Neural progenitor cell (in vitro differentiated cells): ENCODE measurements around the gene MAN2A2. TPM values are rescaled to one million over a fixed set of nuclear protein-coding genes. Genes with fewer than 3 reads are reported as not detected.

Experiments
- DNase-seq: peaks from one replicate; pipeline ENCODE4 v3.0.0-alpha.2; 2016; ENCODE audit warnings: low spot score
- H2AFZ ChIP-seq: fragments of 200-600 bp; sonication (generic); replicated peaks from 2 replicates; pipeline ENCODE4 v1.6.1; 2016; ENCODE audit warnings: antibody characterized with exemption
- H3F3A ChIP-seq: fragments of 200-600 bp; sonication (generic); 2 replicates; pipeline ENCODE4 v1.6.1; 2016; ENCODE audit warnings: antibody characterized with exemption, low read depth
- H3K27ac ChIP-seq: fragments of 200-600 bp; sonication (generic); 2 replicates; pipeline ENCODE4 v1.5.1; 2016; ENCODE audit warnings: mild to moderate bottlenecking
- H3K27me3 ChIP-seq: fragments of 200-600 bp; sonication (generic); 2 replicates; pipeline ENCODE4 v1.6.1; 2016; ENCODE audit warnings: mild to moderate bottlenecking, moderate library complexity
- H3K36me3 ChIP-seq: fragments of 200-600 bp; sonication (generic); 2 replicates; pipeline ENCODE4 v1.5.1; 2016
- H3K4me1 ChIP-seq: fragments of 200-600 bp; sonication (generic); 2 replicates; pipeline ENCODE4 v1.6.1; 2016; ENCODE audit warnings: mixed run types
- H3K4me2 ChIP-seq: fragments of 200-600 bp; sonication (generic); 2 replicates; pipeline ENCODE4 v1.6.1; 2016
- H3K4me3 ChIP-seq: fragments of 200-600 bp; sonication (generic); 2 replicates; pipeline ENCODE4 v1.5.1; 2016
- H3K79me2 ChIP-seq: fragments of 200-600 bp; sonication (generic); 2 replicates; pipeline ENCODE4 v1.6.1; 2016; ENCODE audit warnings: low read depth
- H3K9ac ChIP-seq: fragments of 200-600 bp; sonication (generic); 2 replicates; pipeline ENCODE4 v1.6.1; 2016
- H3K9me3 ChIP-seq: fragments of 200-600 bp; sonication (generic); 2 replicates; pipeline ENCODE4 v1.5.1; 2016; ENCODE audit warnings: low read depth
- H4K20me1 ChIP-seq: fragments of 200-600 bp; sonication (generic); 2 replicates; pipeline ENCODE4 v1.6.1; 2016; ENCODE audit warnings: low read depth
- H3K27ac Mint-ChIP-seq: 3 replicates; pipeline ENCODE4 v1.8.0; 2021; ENCODE audit warnings: mixed read lengths
- H3K27me3 Mint-ChIP-seq: 2 replicates; pipeline ENCODE4 v1.8.0; 2022; ENCODE audit warnings: low read depth, mild to moderate bottlenecking, inconsistent platforms, moderate library complexity, mixed read lengths; ENCODE audit not compliant: insufficient read depth
- H3K36me3 Mint-ChIP-seq: 3 replicates; pipeline ENCODE4 v1.8.0; 2021; ENCODE audit warnings: mixed read lengths
- H3K4me1 Mint-ChIP-seq: 3 replicates; pipeline ENCODE4 v1.8.0; 2021; ENCODE audit warnings: mixed read lengths
- H3K4me3 Mint-ChIP-seq: 3 replicates; pipeline ENCODE4 v1.8.0; 2021; ENCODE audit warnings: mild to moderate bottlenecking, moderate library complexity, mixed read lengths
- H3K9me3 Mint-ChIP-seq: 3 replicates; pipeline ENCODE4 v1.8.0; 2020; ENCODE audit warnings: mixed read lengths
- CTCF ChIP-seq: fragments of 200-600 bp; sonication (generic); IDR thresholded peaks from 2 replicates; pipeline ENCODE4 v1.5.1; 2017; ENCODE audit warnings: antibody characterized with exemption, mild to moderate bottlenecking
- EZH2 ChIP-seq: fragments of 200-600 bp; sonication (generic); IDR thresholded peaks from 2 replicates; pipeline ENCODE4 v1.6.1; 2017; ENCODE audit warnings: antibody characterized with exemption, mild to moderate bottlenecking, moderate library complexity
- EZH2phosphoT487 ChIP-seq: fragments of 200-600 bp; sonication (generic); IDR thresholded peaks from 2 replicates; pipeline ENCODE4 v1.6.1; 2017; ENCODE audit warnings: antibody characterized with exemption
- total RNA-seq: library from RNA; depleted of rRNA; stranded (reverse); fragments of >200 nt; gene quantifications from 2 replicates; pipeline ENCODE4 v1.2.3, GENCODE V29; 2015; ENCODE audit warnings: low replicate concordance

MAN2A2 gene
- total RNA-seq, 1 donor from 2014 or later, result 7.0 TPM

- DNase-seq, result no peak
- Histone ChIP-seq H3K4me3 (no peak overlapping the region), H3K9me3 (no peaks in the 10 kb centered on the region), H2AFZ (no peak overlapping the region), H3K79me2 (no peaks in the 10 kb centered on the region), H3K36me3 (no peaks in the 10 kb centered on the region), H3K4me1 (no peaks in the 10 kb centered on the region), H3K9ac (no peak overlapping the region), H3F3A (no peaks in the 10 kb centered on the region), H3K27me3 (no peaks in the 10 kb centered on the region), H3K4me2 (no peak overlapping the region), H4K20me1 (no peaks in the 10 kb centered on the region), H3K27ac (no peak overlapping the region)
- no peaks in the 10 kb centered on the region for H3K4me1 Mint-ChIP-seq
- no peak for TF ChIP-seq CTCF
- no peak for TF ChIP-seq EZH2phosphoT487
- TF ChIP-seq EZH2, result no peak
- no peak overlapping the region for H3K4me3 Mint-ChIP-seq
- H3K9me3 Mint-ChIP-seq, result no peaks in the 10 kb centered on the region
- H3K27me3 Mint-ChIP-seq, result peaks cover 6% of the 10 kb centered on the region
- no peak overlapping the region for H3K27ac Mint-ChIP-seq
- H3K36me3 Mint-ChIP-seq, result peaks cover 26% of the 10 kb centered on the region
Observed at GRCh38 chr15:90942354-90943120, 39.4 kb downstream of the MAN2A2 start.

DNA sequence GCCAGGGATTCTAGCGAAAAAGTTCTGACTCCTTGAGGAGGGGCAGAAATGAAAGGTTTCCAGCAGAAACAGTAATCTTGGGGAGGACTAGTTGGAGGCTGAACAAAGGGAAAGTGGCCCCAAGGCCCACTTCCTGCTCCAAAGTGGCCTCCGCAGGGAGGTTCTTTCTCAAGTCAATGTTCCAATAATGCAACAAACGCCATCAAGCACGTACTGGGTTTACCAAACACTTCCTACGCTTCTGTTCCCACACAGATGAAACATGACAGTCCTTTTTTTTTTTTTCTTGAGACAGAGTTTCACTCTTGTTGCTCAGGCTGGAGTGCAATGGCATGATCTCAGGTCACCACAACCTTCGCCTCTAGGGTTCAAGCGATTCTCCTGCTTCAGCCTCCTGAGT lies 42.0 kb downstream of the MAN2A2 start:
- Histone ChIP-seq H3K9ac (no peak overlapping the region), H3K27me3 (no peaks in the 10 kb centered on the region), H2AFZ (no peak overlapping the region), H3F3A (no peaks in the 10 kb centered on the region), H3K79me2 (no peaks in the 10 kb centered on the region), H3K4me2 (no peak overlapping the region), H3K4me1 (no peaks in the 10 kb centered on the region), H4K20me1 (no peaks in the 10 kb centered on the region), H3K36me3 (no peaks in the 10 kb centered on the region), H3K4me3 (no peak overlapping the region), H3K9me3 (no peaks in the 10 kb centered on the region), H3K27ac (no peak overlapping the region)
- H3K36me3 Mint-ChIP-seq, result peaks cover 25% of the 10 kb centered on the region
- H3K4me3 Mint-ChIP-seq, result no peak overlapping the region
- peaks cover 13% of the 10 kb centered on the region for H3K27me3 Mint-ChIP-seq
- TF ChIP-seq CTCF (no peak), EZH2 (no peak), EZH2phosphoT487 (no peak)
- no peaks in the 10 kb centered on the region for H3K9me3 Mint-ChIP-seq
- DNase-seq, result no peak
- H3K4me1 Mint-ChIP-seq, result no peaks in the 10 kb centered on the region
- no peak overlapping the region for H3K27ac Mint-ChIP-seq

- no peaks in the 10 kb centered on the region for H3K79me2 ChIP-seq
- peaks cover 10% of the 10 kb centered on the region for H3K27me3 Mint-ChIP-seq
- H3K9ac ChIP-seq, result no peak overlapping the region
- H3K27ac ChIP-seq, result no peak overlapping the region
- no peaks in the 10 kb centered on the region for H3K4me1 Mint-ChIP-seq
- no peak for DNase-seq
- H3K4me2 ChIP-seq, result no peak overlapping the region
- H3K4me3 ChIP-seq, result no peak overlapping the region
- no peaks in the 10 kb centered on the region for H3K9me3 Mint-ChIP-seq
- H3K9me3 ChIP-seq, result no peaks in the 10 kb centered on the region
- H3K4me1 ChIP-seq, result no peaks in the 10 kb centered on the region
- peaks cover 22% of the 10 kb centered on the region for H3K36me3 Mint-ChIP-seq
- H3K4me3 Mint-ChIP-seq, result no peak overlapping the region
- H3K27ac Mint-ChIP-seq, result no peak overlapping the region
- H3K27me3 ChIP-seq, result no peaks in the 10 kb centered on the region
- H3K36me3 ChIP-seq, result no peaks in the 10 kb centered on the region
- H3F3A ChIP-seq, result no peaks in the 10 kb centered on the region
- no peaks in the 10 kb centered on the region for H4K20me1 ChIP-seq
- TF ChIP-seq EZH2phosphoT487, result no peak
- no peak for TF ChIP-seq EZH2
- TF ChIP-seq CTCF, result no peak
- no peak overlapping the region for H2AFZ ChIP-seq
Observed at GRCh38 chr15:90946538-90946937, 43.4 kb downstream of the MAN2A2 start.
